ENCODE results near the gene ADAM15. TPM values are rescaled to one million over a fixed set of nuclear protein-coding genes. Genes with fewer than 3 reads are reported as not detected.

The ADAM15 gene
- total RNA-seq, 1 experiment from 2014 or later = 38.4 TPM

DNA sequence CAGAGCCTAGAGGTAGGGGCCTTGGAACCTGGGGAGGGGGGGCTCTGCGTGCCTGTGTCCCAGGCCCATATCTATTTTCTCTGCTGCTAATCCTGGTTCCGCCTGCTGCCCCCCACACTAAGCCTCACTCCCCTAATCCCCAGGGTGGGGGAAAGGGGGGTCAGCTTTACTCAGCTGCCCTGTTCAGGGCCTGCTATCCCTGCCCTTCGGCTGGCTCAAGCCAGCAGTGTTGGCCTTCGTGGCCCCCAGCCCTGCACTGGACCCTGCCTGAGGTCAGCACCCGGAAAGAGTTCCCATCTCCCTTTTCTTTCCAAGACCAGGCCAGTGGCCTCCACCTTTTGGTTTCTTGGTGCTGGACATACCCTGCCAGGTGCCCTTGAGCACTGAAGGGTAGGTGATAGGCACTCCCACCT is 40.1 kb upstream of the ADAM15 start (continued):
- TF ChIP-seq, protein P1, sequence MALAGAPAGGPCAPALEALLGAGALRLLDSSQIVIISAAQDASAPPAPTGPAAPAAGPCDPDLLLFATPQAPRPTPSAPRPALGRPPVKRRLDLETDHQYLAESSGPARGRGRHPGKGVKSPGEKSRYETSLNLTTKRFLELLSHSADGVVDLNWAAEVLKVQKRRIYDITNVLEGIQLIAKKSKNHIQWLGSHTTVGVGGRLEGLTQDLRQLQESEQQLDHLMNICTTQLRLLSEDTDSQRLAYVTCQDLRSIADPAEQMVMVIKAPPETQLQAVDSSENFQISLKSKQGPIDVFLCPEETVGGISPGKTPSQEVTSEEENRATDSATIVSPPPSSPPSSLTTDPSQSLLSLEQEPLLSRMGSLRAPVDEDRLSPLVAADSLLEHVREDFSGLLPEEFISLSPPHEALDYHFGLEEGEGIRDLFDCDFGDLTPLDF (CRISPR knock-in tag; IDR thresholded peaks at IDR 0.05) = no peak

DNA sequence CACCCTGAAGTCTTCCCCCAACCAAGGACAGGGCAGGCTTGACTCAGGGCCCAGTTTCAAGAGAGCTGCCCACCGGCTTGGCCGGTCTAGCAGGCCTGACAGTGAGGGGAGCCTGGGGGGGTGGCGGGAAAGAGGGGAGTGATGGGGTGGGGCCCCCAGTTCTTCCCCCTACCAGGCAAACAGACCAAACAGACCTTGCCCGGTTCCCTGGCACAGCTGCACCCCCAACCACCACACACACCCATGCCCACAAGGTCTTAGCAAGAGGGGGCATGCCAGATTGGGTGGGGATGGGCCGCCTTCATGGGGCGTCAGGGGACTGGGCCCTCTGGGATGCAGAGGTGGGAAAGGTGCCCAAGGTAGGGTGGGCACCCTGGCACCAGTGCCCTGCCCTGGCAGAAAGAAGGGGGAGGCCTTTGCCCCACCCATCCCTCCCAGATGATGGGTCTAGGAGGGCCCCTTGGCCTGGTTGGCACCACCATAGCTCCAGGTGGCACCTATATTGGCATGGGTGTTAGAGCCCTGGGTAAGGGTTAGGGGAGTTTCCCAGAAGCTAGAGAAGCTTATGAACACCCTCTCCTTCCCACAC is 39.6 kb upstream of the ADAM15 start:
- Mint-ChIP-seq H3K9me3 (no peaks in the 10 kb centered on the region), H3K27ac (peak overlapping the region; percentile 47; the same call in 1 of the 2 replicates), H3K4me3 (no peak overlapping the region), H3K27me3 (ENCODE audit: low read depth) (no peaks in the 10 kb centered on the region), H3K36me3 (peaks cover 8% of the 10 kb centered on the region; the same call in 1 of the 2 replicates), H3K4me1 (peaks cover 48% of the 10 kb centered on the region)
- ATAC-seq (no peak), DNase-seq (ENCODE audit: low spot score) (no peak)
- CTCF ChIA-PET = interaction anchor here (1.1 to 6.8 kb wide), 17 partner anchors 8 to 182 kb away, joined by 3 to 73 read pairs (median 9); partner anchors contain the start of genes ADAM15, EFNA4, KRTCAP2 and LENEP
- POLR2A ChIA-PET = interaction anchor here (1.0 to 1.5 kb wide), 4 partner anchors 18 to 59 kb away, joined by 4 to 6 read pairs (median 4); partner anchors contain the start of genes LENEP and SHC1
- TF ChIP-seq, protein P2, sequence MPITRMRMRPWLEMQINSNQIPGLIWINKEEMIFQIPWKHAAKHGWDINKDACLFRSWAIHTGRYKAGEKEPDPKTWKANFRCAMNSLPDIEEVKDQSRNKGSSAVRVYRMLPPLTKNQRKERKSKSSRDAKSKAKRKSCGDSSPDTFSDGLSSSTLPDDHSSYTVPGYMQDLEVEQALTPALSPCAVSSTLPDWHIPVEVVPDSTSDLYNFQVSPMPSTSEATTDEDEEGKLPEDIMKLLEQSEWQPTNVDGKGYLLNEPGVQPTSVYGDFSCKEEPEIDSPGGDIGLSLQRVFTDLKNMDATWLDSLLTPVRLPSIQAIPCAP (CRISPR knock-in tag; IDR thresholded peaks at IDR 0.05) = no peak
- TF ChIP-seq, protein P3, sequence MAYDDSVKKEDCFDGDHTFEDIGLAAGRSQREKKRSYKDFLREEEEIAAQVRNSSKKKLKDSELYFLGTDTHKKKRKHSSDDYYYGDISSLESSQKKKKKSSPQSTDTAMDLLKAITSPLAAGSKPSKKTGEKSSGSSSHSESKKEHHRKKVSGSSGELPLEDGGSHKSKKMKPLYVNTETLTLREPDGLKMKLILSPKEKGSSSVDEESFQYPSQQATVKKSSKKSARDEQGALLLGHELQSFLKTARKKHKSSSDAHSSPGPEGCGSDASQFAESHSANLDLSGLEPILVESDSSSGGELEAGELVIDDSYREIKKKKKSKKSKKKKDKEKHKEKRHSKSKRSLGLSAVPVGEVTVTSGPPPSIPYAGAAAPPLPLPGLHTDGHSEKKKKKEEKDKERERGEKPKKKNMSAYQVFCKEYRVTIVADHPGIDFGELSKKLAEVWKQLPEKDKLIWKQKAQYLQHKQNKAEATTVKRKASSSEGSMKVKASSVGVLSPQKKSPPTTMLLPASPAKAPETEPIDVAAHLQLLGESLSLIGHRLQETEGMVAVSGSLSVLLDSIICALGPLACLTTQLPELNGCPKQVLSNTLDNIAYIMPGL (CRISPR knock-in tag; IDR thresholded peaks at IDR 0.05) = 0 out of 2 replicates have a peak, but pooled peaks have one; percentile 17

DNA sequence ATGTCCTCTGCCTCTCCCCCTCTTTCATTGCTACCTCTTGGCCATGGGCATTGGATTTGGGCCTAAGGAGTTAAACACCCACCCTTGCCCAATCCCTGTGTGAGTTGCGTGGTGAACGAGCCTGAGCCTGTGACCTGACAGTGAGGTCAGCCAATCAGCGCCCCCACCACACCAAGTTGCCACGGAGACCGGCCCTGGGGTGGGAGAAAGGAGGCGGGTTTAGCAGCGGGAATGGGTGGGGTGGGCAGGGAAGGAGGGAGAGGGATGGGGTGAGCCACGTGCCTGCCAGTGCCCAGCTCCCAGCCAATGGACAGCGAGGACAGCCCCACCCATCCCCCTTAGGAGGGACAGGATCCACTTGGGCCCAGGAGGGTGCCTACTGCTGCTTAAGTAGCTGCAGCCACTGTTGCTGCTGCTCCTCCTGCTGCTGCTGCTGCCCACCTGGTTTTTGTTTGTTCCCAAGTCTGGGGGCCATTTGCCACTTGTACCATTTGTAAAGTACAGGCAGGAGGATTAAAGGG is 39.0 kb upstream of the ADAM15 start:
- TF ChIP-seq, protein P4, sequence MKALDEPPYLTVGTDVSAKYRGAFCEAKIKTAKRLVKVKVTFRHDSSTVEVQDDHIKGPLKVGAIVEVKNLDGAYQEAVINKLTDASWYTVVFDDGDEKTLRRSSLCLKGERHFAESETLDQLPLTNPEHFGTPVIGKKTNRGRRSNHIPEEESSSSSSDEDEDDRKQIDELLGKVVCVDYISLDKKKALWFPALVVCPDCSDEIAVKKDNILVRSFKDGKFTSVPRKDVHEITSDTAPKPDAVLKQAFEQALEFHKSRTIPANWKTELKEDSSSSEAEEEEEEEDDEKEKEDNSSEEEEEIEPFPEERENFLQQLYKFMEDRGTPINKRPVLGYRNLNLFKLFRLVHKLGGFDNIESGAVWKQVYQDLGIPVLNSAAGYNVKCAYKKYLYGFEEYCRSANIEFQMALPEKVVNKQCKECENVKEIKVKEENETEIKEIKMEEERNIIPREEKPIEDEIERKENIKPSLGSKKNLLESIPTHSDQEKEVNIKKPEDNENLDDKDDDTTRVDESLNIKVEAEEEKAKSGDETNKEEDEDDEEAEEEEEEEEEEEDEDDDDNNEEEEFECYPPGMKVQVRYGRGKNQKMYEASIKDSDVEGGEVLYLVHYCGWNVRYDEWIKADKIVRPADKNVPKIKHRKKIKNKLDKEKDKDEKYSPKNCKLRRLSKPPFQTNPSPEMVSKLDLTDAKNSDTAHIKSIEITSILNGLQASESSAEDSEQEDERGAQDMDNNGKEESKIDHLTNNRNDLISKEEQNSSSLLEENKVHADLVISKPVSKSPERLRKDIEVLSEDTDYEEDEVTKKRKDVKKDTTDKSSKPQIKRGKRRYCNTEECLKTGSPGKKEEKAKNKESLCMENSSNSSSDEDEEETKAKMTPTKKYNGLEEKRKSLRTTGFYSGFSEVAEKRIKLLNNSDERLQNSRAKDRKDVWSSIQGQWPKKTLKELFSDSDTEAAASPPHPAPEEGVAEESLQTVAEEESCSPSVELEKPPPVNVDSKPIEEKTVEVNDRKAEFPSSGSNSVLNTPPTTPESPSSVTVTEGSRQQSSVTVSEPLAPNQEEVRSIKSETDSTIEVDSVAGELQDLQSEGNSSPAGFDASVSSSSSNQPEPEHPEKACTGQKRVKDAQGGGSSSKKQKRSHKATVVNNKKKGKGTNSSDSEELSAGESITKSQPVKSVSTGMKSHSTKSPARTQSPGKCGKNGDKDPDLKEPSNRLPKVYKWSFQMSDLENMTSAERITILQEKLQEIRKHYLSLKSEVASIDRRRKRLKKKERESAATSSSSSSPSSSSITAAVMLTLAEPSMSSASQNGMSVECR (CRISPR knock-in tag; IDR thresholded peaks at IDR 0.05; ENCODE audit: borderline replicate concordance) = no peak
- TF ChIP-seq, protein P5, sequence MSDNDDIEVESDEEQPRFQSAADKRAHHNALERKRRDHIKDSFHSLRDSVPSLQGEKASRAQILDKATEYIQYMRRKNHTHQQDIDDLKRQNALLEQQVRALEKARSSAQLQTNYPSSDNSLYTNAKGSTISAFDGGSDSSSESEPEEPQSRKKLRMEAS (CRISPR knock-in tag; IDR thresholded peaks at IDR 0.05) = peak; percentile 64; the same call in 1 of the 2 replicates
- TF ChIP-seq NFYB (CRISPR knock-in tag; conservative IDR thresholded peaks at IDR 0.05; ENCODE audit: low read depth) (peak; percentile 77), NR3C1 (CRISPR knock-in tag; conservative IDR thresholded peaks at IDR 0.05; ENCODE audit: low read depth) (no peak), SP1 (CRISPR knock-in tag; conservative IDR thresholded peaks at IDR 0.05) (peak; percentile 83)
- TF ChIP-seq, protein P6, sequence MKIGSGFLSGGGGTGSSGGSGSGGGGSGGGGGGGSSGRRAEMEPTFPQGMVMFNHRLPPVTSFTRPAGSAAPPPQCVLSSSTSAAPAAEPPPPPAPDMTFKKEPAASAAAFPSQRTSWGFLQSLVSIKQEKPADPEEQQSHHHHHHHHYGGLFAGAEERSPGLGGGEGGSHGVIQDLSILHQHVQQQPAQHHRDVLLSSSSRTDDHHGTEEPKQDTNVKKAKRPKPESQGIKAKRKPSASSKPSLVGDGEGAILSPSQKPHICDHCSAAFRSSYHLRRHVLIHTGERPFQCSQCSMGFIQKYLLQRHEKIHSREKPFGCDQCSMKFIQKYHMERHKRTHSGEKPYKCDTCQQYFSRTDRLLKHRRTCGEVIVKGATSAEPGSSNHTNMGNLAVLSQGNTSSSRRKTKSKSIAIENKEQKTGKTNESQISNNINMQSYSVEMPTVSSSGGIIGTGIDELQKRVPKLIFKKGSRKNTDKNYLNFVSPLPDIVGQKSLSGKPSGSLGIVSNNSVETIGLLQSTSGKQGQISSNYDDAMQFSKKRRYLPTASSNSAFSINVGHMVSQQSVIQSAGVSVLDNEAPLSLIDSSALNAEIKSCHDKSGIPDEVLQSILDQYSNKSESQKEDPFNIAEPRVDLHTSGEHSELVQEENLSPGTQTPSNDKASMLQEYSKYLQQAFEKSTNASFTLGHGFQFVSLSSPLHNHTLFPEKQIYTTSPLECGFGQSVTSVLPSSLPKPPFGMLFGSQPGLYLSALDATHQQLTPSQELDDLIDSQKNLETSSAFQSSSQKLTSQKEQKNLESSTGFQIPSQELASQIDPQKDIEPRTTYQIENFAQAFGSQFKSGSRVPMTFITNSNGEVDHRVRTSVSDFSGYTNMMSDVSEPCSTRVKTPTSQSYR (CRISPR knock-in tag; IDR thresholded peaks at IDR 0.05) = peak; percentile 66; the same call in 1 of the 2 replicates
- TF ChIP-seq, protein P7, sequence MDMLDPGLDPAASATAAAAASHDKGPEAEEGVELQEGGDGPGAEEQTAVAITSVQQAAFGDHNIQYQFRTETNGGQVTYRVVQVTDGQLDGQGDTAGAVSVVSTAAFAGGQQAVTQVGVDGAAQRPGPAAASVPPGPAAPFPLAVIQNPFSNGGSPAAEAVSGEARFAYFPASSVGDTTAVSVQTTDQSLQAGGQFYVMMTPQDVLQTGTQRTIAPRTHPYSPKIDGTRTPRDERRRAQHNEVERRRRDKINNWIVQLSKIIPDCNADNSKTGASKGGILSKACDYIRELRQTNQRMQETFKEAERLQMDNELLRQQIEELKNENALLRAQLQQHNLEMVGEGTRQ (CRISPR knock-in tag; IDR thresholded peaks at IDR 0.05) = peak; percentile 93
- TF ChIP-seq, protein P8, sequence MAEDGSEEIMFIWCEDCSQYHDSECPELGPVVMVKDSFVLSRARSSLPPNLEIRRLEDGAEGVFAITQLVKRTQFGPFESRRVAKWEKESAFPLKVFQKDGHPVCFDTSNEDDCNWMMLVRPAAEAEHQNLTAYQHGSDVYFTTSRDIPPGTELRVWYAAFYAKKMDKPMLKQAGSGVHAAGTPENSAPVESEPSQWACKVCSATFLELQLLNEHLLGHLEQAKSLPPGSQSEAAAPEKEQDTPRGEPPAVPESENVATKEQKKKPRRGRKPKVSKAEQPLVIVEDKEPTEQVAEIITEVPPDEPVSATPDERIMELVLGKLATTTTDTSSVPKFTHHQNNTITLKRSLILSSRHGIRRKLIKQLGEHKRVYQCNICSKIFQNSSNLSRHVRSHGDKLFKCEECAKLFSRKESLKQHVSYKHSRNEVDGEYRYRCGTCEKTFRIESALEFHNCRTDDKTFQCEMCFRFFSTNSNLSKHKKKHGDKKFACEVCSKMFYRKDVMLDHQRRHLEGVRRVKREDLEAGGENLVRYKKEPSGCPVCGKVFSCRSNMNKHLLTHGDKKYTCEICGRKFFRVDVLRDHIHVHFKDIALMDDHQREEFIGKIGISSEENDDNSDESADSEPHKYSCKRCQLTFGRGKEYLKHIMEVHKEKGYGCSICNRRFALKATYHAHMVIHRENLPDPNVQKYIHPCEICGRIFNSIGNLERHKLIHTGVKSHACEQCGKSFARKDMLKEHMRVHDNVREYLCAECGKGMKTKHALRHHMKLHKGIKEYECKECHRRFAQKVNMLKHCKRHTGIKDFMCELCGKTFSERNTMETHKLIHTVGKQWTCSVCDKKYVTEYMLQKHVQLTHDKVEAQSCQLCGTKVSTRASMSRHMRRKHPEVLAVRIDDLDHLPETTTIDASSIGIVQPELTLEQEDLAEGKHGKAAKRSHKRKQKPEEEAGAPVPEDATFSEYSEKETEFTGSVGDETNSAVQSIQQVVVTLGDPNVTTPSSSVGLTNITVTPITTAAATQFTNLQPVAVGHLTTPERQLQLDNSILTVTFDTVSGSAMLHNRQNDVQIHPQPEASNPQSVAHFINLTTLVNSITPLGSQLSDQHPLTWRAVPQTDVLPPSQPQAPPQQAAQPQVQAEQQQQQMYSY (CRISPR knock-in tag; IDR thresholded peaks at IDR 0.05) = peak; percentile 60; the same call in 1 of the 2 replicates
- TF ChIP-seq, protein P9, sequence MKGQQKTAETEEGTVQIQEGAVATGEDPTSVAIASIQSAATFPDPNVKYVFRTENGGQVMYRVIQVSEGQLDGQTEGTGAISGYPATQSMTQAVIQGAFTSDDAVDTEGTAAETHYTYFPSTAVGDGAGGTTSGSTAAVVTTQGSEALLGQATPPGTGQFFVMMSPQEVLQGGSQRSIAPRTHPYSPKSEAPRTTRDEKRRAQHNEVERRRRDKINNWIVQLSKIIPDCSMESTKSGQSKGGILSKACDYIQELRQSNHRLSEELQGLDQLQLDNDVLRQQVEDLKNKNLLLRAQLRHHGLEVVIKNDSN (CRISPR knock-in tag; IDR thresholded peaks at IDR 0.05) = peak; percentile 91
- ChIA-PET CTCF (interaction anchor here (0.6 to 6.8 kb wide), 19 partner anchors 8 to 181 kb away, joined by 3 to 73 read pairs (median 7); partner anchors contain the start of genes ADAM15, EFNA4, KRTCAP2 and LENEP), POLR2A (interaction anchor here (0.8 to 1.5 kb wide), 6 partner anchors 8 to 58 kb away, joined by 3 to 6 read pairs (median 4); partner anchors contain the start of genes FLAD1, LENEP and SHC1)
- ATAC-seq = peak; percentile 78
- peak; percentile 88 for DNase-seq (ENCODE audit: low spot score)
- peak overlapping the region; percentile 95 for H3K27ac Mint-ChIP-seq
- no peaks in the 10 kb centered on the region for H3K27me3 Mint-ChIP-seq (ENCODE audit: low read depth)
- peaks cover 8% of the 10 kb centered on the region; the same call in 1 of the 2 replicates for H3K36me3 Mint-ChIP-seq
- H3K9me3 Mint-ChIP-seq = no peaks in the 10 kb centered on the region
- peak overlapping the region; percentile 45 for H3K4me3 Mint-ChIP-seq
- H3K4me1 Mint-ChIP-seq = peaks cover 49% of the 10 kb centered on the region

Measured in WTC11 (cell line).